HG02759 (cell line): ENCODE results near the gene KRTAP9-9.
"Not testable (repeated sequence)": the region's sequence is repeated elsewhere in the genome, so short reads cannot be mapped to it uniquely, and the experiment has no call there.

Experiments
- ATAC-seq: cut with Tn5 transposase; IDR thresholded peaks from one replicate; pipeline ENCODE4 v1.9.1; 2021; ENCODE audit warnings: mild to moderate bottlenecking, moderate library complexity; ENCODE audit not compliant: unreplicated experiment

Gene KRTAP9-9

GRCh38 chr17:41264599-41264998, 9.4 kb downstream of the KRTAP9-9 start:
- no peak for ATAC-seq

- no peak for ATAC-seq
Observed at GRCh38 chr17:41265078-41265477, 9.9 kb downstream of the KRTAP9-9 start, which contains the start of gene KRTAP9-6. Gene KRTAP9-6 (plus strand): TSS chr17:41265378. CDS start chr17:41265378, 0 bp downstream.

GRCh38 chr17:41267711-41268110, 12.5 kb downstream of the KRTAP9-9 start:
- no peak for ATAC-seq

DNA sequence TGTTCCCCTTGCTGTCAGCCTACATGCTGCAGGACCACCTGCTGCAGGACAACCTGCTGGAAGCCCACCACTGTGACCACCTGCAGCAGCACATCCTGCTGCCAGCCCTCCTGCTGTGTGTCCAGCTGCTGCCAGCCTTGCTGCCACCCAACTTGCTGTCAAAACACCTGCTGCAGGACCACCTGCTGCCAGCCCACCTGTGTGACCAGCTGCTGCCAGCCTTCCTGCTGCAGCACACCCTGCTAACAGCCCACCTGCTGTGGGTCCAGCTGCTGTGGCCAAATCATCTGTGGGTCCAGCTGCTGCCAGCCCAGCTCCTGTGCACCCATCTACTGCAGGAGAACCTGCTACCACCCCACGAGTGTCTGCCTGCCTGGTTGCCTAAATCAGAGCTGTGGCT, 16.1 kb downstream of the KRTAP9-9 start:
- ATAC-seq: not testable (repeated sequence)

GRCh38 chr17:41271858-41272257, 16.7 kb downstream of the KRTAP9-9 start:
- no peak for ATAC-seq

DNA sequence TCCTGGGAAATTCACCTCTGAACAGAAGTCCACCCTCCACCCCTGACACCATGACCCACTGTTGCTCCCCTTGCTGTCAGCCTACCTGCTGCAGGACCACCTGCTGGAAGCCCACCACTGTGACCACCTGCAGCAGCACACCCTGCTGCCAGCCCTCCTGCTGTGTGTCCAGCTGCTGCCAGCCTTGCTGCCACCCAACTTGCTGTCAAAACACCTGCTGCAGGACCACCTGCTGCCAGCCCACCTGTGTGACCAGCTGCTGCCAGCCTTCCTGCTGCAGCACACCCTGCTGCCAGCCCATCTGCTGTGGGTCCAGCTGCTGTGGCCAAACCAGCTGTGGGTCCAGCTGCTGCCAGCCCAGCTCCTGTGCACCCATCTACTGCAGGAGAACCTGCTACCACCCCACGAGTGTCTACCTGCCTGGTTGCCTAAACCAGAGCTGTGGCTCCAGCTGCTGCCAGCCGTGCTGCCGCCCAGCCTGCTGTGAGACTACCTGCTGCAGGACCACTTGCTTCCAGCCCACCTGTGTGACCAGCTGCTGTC, 20.5 kb downstream of the KRTAP9-9 start, which contains the start of gene KRTAP9-7:
Gene KRTAP9-7, plus strand, starts transcription at position 51 of the 543 bp plus-strand sequence. Its CDS starts 0 bp downstream, at position 51.
- not testable (repeated sequence) for ATAC-seq

GRCh38 chr17:41278176-41278955, 23.2 kb downstream of the KRTAP9-9 start:
- ATAC-seq: no peak

- no peak for ATAC-seq
Observed at GRCh38 chr17:41284043-41284442, 28.9 kb downstream of the KRTAP9-9 start.

- ATAC-seq: no peak
Observed at GRCh38 chr17:41284546-41284945, 29.4 kb downstream of the KRTAP9-9 start.

DNA sequence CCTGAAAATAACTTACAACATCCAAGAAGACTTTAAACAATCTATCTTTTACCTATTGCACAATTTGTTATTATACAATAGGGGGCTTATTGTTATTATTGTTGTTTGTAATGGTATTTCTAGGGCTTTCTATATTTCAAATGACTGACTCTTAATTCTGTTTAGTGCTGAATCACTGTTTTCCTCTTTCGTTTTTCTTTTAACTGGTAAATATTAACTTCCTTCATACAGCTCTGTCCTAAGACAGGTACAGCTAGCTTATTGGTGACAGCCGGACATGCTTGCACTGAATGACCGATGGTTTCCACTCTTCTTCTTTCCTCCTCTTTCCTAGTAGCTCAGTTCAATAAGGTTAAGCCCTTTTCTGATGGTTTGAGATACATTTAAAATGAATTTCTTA, 31.9 kb downstream of the KRTAP9-9 start:
- no peak for ATAC-seq

GRCh38 chr17:41294016-41294415, 38.8 kb downstream of the KRTAP9-9 start:
- ATAC-seq: no peak

- ATAC-seq: no peak
Observed at GRCh38 chr17:41296846-41297245, 41.7 kb downstream of the KRTAP9-9 start.

DNA sequence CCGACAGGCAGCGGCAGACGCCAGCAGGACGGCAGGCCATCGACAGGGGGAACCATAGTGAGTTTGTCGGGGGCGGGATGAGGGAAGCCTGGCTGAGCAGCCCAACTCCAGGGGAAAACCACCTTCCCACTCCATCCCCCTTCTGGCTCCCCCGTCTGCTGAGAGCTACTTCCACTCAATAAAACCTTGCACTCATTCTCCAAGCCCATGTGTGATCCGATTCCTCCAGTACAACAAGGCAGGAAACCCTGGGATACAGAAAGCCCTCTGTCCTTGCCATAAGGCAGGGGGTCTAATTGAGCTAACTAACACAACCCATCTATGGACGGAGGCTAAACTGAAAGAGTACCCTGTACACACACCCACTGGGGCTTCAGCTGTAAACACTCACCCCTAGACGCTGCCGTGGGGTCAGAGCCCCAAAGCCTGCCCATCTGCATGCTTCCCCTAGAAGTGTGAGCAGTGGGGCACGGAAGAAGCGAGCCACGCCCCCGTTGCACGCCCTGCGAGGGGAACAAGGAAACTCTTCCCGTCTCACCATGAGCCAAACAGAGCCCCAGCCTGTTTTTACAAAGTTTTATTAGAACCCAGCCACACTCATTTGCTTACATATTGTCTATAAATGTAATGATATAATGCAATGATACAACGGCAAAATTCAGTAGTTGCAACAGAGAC, 43.4 kb downstream of the KRTAP9-9 start:
- ATAC-seq: no peak

DNA sequence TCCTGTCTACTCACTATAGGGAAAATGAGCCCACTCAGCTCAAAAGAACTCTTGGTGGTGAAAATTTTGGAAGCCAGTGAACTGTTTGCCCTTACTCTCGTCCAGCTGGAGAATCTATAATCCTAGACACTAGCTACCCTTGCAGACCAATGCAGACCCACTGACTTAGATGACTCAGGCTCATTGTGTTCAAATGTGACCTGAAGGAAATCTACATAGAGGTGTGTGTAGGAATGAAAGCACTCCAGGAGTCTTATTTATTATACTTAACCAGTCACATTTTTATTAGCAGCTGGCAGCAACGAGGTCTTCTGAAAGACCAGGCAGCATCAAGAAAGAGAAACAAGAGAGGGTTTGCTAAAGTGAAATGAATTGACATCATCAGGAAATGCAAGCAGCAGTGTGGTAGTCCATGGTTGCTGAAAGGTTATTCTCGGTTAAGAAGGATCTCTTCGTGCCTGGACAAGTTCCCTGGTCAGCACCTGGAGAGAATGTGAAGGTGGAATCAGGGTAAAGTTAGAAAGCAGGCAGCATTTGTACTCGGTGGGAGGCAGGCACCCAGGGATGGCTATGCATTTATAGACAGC, 46.1 kb downstream of the KRTAP9-9 start:
- ATAC-seq: no peak

GRCh38 chr17:41301916-41302901, 47.0 kb downstream of the KRTAP9-9 start, which contains the start of gene KRTAP29-1:
Gene KRTAP29-1 (minus strand): TSS chr17:41302851. CDS start chr17:41302851, 0 bp downstream.
- ATAC-seq: no peak

DNA sequence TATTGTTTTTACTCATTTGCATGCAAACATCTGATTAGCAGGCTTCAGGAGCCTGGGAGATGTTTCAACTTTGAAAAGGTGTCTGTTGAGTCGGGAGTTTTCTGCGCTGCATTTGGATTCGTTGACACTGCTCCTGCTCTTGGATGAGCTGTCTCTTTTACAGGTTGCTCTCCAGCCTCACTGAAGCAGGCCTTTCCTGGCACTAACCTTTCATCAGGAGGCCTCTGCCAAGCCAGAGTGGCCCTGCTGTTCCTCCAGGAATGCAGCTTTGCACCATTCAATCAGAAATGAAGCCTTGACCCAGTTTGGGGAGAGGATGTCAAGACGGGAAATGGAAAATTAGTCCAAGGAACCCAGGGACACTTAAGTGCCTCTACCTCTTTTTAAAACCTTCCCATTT, 47.8 kb downstream of the KRTAP9-9 start:
- no peak for ATAC-seq

DNA sequence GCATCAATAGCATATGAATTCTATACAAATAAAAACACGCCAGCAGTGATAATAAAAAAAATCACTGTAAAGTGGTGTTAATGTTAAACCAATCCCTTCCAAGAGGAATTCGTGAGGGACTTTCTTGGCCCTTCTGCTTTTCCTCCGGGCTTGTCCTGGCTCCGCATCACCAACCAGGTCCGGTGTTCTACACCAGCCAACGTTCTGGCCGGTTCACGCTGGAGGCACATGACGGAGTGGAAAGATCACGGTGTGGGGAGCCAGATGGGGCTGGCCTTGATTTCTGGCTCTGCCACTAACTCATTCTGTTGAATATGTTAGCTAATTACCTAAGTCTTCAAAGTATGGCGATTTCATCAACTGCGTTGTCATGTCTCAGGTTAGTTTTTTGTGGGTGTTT, 48.9 kb downstream of the KRTAP9-9 start:
- ATAC-seq: no peak
